Activated CD4-positive, alpha-beta T cell treated with anti-CD3 and anti-CD28 coated beads, Interleukin-2, Interleukin-6, amounts not matched to agents 100 ng/mL and 50 ng/mL, durations not matched to agents 16 hours and 8 hours (primary cell): ENCODE data around the gene TFAP2B.

ENCODE experiments used
- DNase-seq: peaks from one replicate; pipeline ENCODE4 v3.0.0-alpha.2; 2020

Gene TFAP2B

DNA sequence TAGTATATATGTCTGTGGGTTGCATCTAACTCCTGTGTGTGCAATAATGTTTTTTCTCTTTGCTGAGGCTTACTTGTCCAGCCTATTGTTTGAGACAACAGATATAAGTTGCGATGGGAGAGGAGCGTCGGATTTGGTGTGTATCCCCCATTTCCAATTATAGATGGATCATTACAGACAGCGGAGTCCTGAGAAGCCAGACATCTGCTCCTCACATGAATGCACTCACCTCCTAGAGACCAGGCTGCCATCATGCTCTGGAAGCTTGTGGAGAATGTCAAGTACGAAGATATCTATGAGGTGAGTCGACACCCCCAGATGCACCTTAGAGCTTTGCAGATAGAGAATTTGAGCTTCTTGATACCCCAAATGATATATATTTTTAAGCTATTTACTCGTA lies at the start of gene TFAP2B:
Gene TFAP2B, plus strand, starts transcription at position 199 of the 400 bp plus-strand sequence. Its CDS starts 21 bp downstream, at position 220.
- DNase-seq = no peak

DNA sequence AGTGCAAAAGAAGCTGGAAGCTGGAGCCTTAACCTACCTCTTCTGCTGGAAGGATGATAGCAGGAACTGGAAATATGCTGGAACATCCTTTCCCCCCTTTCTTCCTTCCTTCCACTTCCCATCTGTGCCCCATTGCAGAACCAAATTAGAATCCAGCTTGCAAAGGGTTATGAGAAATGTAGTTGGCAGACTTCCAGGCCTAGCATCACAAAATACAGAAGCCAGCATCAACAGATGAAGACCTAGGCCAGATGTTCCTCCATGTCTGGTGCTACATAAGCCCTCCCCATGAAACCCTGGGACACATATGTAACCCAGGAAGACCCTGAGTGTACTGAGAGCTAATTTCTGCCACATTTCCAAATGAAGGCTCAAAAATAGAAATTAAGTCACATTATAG lies 40.0 kb upstream of the TFAP2B start:
- DNase-seq = no peak

DNA sequence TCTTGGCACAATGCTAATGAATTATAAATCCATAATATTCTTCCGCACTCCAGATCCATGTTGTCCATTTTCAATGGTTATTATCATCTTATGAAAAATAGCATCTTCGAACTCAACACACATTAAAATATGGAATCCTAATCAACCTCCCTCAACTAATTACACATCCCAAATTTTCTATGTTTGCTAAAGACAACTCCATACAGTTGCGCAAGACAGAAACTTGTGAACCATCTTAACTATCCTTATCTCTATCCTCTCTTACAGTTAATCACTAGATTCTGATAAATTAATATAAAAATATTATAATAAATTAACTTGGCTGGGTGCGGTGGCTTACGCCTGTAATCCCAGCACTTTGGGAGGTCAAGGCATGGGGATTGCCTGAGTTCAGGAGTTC lies 38.3 kb upstream of the TFAP2B start:
- no peak for DNase-seq

DNA sequence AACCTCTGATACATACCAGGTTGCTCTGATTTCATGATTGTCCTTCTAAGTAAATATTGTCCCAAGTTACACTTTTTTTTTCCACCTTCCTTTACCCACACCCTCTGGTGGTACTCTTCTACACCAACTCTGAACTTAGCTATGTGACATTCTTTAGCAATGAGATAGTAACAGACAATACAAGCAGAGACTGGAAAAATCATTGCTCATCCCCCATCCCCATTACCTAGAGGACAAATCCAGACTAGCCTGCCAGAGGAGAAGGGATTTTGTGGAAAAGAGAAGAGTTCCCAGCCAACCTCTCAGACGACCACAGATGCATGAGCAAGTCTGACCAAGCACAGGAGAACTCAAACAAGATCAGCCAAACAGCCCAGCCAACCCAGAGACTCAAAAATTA lies 32.8 kb upstream of the TFAP2B start:
- no peak for DNase-seq

DNA sequence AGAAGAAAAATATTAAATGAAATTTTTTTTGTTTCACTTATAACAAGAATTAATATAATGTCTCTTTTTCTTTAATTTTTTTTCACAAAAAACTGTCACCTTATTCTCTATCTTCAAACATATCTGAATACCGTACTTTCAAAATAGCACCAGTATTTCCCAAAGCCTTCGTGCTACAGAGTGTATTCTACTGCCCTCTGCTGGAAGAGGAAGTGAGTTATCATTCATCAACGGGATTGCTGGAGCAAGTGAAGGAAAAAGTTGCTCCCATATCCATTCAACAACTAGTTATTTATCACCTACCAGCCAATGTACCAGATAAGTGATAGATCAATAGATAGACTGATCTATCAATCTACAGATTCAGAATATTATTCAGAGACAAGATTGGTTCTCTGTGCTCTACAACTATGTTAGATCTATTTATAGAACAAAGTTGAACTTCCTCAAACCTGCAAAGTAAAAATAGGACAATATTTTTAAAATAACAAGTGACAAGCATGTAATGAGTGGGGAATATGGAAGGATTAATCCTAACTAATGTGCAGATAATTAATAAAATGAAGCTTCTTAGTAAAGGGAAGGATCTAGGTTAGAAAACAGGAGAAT lies 26.7 kb upstream of the TFAP2B start:
- DNase-seq = peak; percentile 54

DNA sequence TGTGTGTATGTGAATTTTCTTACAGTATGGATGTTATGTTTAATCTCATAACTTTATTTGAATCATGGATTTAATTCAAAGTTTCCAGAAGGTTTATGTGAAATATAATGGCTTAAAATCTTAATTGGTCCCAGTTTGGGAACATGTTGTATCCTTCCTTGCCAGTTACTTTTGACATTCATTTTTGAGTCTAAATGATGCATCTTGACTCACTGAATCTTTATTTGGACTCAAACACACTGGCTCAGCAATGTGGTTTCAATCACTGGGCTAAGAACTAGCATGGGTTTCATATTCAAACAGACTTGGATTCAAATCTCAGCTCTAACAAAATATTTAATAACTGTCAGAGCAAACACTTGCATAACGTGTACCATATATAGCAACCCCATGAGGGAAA lies 25.9 kb upstream of the TFAP2B start:
- DNase-seq = no peak

DNA sequence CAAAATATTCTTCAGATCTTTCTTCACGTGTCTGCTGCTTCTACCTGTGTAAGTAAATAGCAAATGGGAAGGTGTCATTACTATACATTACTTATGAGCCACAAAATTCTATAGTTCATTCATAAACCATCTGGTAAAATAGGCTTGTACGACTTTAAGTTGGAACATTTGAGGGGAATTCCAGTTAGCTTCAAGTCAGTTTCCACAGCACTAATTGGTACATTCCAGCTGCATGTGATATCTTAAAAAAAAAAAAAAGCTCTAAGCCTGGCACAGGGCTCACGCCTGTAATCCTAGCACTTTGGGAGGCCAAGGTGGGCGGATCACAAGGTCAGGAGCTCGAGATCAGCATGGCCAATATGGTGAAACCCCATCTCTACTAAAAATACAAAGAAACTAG lies 23.1 kb upstream of the TFAP2B start:
- no peak for DNase-seq

DNA sequence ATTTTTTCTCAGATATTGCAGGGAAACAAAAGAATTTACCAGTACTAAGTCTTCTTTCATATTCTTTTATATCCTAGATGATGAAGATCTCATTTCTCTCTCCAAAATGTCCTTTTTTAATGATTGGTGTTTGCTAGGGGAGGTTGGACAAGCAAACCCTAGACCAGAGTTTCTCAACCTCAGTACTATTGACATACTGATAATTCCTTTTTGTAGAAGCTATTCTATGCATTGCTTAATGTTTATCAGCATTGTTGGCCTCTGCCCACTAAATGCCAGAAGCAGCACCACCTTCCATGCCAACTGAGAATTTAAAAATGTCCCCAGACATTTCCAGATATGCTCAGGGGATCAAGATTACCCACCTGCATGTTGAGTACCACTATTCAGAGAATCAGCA lies 14.4 kb upstream of the TFAP2B start:
- DNase-seq = no peak

DNA sequence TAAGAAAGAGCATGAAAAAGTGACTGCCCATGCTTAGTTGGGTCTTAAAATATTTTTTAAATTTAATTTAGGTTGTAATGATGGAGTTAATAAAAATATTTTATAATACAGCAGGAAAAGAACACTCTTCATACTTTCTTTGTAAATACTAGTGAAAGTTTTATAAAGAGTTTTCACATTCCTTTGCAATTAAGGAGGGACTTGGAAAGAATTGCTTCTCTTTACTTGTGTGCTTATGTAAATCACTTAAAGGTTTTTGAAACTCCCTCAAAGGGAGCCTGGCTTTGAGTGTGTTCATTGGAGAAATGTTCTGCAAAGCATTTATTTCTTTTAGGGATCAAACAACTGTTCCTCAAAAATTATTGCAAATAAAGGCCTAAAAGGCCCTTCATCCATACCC lies 11.6 kb upstream of the TFAP2B start:
- no peak for DNase-seq

DNA sequence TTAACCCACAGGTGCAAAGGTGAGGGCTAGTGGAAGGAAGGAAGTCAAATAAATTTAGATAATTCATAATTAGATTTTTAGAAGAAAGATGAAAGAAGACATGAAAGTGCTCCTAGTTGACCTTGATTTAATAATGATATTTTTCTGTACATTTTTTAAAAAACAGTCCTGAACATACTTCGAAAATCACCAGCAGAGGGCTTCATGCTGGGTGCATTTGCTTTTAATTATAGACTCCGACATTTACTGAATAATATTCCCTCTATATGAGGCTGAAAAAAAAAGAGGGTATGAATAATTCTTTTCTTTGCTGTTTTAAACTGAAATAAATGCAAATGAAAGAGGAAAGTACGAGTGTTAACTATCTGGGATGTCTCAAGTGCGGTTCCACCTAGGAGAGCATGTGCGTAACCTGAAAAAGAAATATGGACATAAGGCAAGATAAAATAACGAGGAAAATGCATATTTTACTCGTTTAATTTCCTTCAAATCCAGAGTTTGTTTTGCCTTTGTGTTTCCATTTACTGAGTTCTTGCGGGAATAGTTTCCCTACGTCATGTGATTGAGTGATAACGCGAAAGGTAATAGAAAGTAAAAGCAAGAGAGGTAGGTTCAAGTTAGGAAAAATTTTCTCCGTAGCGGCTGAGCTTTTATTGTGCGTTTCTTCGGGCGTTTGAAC lies 3.1 kb upstream of the TFAP2B start:
- DNase-seq = no peak

DNA sequence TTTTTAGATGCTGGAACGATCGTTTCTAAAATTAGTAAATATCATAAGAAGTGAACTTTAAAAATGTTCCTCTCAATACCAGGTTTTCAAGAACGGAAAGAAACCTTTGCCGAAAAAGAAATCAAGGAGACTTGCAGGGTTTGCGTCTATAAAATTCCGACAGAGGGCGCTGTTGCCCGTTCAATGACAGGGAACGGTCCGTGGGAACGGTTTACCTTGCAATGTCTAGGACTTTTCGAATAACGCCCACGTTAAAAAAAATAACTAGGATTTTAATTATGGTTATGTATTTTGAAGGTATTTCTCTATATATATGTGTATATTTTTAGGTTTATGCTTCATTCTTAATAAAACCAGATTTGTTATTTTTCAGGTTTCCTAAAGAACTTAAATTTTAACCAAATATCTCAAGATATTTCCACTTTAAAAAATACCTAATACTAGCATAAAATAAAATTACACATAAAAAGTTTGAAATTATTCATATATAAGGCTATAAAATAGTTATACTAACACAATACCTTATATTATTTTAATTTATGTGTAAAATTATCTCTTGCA lies 2.5 kb upstream of the TFAP2B start:
- DNase-seq = peak; percentile 77

DNA sequence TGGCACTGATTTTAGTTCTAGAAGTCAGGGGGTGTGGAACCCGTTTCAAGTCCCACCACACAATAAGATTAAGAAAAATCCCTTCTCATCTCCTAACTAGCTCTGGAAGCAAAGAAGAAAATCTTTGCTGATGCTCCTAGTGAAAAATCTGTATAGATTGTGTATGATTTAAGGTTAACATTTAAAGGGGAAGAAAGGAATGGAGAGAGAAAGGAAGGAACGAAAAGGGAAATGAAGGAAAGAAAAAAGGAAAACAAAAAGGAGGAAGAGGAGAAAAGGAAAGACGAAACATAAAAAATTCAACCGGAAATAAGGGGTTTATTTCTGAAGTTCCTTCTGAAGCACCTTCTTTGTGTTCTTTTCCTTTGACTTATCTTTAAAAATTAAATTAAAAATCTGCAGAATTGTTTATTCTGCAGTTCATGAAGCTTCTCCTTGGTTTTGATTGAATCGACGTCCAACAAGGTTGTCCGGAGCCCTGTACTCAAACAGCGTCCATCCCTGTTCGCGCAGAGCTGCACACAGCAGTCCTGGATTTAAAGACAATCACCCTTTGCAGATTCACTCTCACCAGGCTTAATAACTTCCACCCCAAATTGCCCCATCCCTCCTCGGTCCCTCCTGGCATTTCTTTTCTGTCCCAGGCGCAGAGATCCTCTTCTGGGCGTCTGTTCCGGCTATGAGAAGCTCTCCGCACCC lies 1.6 kb upstream of the TFAP2B start:
- DNase-seq = no peak

DNA sequence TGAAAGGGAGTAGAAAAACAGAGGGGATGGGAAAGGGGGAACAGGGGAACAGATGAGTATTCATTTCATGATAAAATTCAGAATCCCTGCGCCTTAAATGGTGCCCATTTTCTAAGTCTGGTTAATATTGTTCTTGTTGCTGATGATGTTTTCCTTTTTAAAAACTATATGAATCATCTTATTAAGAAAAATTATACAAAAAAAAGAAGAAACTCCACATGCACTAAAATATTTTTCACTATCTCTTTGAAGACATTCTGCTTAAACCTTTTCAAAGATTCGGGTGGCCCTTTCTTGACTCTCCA lies 1.1 kb upstream of the TFAP2B start:
- no peak for DNase-seq

DNA sequence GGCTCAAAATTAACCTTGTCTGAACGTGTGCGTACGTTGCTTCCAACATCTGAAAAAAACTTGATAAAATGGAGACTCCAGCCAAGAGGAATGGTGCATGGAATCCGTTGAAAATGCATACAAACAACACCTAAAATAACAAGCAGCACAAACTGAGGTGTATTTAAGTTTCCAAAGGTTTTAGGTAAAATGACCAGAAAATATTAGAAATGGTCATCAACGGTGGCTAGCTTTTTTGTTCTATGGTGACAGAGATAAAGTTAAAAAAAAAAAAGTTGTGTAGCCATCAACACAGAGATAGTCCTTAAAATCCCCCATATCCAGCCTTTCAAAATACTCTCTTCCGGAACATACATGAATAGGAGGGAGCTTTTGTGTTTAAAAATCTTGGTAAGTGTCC lies 651 bp upstream of the TFAP2B start:
- DNase-seq = no peak

DNA sequence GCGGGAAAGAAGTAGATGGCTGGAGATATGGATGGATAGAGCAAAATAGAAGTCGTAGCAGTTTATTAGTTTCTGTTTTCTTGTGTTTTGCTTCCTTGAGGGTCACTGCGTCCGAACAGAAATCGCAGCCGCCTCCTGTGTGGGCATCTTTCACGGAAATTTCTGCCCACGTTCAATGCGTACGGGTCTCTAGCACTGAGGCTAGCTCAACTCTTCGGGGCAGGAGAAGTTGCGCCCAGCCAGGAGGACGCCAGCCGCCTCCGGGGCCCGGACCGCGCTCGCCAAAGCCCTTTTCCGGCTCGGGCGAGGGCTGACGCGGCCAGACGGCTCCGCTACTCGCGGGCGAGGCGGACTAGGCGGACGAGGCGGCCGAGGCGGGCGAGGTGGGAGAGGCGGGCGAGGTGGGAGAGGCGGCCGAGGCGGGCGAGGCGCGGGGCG lies 814 bp downstream of the TFAP2B start:
- DNase-seq = peak; percentile 12

DNA sequence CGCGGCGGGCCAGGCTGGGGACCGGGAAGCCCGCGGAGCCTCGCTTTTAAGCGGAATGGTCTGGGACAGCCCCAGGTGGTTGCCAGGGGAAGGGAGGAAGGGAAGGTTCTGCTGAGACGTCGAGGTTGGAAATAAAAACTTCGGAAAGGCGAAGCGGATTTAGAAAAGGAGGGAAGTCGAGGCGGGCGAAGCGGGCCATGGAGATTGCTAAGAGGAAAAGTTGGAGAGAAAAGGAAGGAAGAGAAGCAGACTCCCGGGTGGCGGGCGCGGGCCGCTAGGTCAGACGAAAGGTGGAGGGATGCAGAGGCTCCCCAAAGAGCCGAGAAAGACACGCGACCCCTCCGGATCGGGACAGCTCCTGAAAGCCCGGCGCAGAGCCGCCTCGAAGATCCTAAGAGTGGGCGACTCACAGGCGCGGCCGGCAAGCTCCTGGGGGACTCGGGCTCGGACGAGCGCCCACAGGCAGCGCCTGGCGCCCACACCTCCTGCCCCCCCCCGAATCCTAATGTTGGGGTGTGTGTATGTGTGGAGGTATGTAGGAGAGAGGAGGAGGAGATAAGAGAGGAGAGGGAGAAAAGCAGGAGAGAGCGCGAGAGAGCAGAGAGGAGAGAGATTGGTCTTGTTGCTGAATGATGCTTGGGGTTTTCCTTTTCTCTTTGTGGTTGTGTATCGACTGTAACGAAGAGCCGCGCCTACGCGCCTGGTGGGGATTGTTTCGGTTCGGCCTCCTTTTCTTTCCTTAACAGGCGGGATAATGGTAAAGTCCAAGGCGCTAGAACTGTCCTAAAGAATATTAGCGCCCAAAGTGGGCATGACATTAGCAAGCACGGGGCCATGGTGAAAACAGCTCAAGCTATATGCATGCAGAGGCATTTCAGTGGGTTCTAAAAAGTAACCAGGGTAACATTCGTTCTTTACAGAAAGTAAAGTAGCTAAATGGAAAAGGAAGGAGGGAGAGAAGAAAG lies 1.5 kb downstream of the TFAP2B start:
- no peak for DNase-seq

DNA sequence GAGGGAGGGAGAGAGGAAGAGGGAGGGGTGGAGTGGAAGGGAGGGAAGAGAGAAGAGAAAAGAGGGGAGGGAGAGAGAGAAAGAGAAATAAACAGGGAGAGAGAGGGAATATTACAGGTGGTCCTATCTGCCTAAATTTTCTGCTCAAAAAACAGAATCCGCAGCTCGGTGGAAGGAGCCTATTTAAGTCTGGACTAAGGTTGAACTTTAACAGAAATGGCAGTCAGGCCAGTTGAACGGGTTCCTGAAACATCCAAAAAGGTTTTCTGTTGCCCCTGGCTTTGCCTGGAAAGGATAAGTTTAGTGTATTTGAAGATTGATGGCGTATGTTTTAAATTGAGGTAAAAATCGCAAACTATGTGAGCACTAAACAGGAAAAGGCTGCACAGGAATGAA lies 2.2 kb downstream of the TFAP2B start:
- no peak for DNase-seq

DNA sequence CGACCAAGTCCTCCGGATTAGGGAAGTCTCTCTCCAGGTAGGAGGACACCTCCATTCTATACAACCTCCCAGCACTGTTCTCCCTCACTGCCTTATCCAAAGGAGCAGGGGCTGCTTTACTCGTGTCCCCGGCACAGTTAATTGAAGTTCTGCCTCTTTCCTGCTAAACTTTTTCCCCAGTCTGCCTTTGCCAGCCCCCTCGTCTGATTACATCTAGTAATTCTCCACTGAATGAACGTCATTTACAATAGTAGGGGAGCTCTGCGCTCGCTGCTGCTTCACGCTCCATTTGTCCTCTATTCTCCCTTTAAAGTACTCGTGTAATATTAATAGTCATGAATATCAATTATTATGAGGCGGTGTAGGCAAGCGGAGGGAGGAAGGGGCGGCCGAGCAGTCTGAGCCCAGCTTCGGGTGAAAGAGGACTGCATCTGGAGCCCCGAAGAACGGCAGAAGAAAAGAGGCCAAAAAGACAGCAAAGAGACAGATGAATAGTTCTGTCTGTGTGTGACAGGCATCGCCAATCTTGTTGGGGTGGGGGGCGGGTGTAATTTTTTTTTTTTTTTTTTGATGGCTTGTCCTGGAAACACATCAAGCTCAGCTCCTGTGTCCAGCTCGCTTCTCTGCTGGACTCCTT lies 2.9 kb downstream of the TFAP2B start:
- no peak for DNase-seq

DNA sequence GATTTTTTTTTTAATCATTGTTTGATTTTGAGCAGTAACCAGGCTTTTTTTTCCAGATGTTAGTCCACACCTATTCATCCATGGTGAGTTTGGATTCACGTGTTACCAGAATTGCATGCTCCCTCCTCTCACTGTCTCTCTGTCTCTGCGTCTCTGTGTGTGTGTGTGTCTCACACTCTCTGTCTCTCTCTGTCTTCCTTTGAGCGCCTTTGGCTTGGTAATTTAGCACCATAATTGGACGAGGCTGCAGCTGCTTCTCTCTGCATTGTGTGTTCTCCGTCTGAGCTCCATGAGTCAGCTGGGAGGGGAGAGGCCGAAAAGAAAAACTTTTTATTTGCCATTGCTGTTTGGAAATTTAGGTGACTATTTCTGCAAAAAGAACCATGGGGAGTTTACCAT lies 3.4 kb downstream of the TFAP2B start:
- DNase-seq = no peak

DNA sequence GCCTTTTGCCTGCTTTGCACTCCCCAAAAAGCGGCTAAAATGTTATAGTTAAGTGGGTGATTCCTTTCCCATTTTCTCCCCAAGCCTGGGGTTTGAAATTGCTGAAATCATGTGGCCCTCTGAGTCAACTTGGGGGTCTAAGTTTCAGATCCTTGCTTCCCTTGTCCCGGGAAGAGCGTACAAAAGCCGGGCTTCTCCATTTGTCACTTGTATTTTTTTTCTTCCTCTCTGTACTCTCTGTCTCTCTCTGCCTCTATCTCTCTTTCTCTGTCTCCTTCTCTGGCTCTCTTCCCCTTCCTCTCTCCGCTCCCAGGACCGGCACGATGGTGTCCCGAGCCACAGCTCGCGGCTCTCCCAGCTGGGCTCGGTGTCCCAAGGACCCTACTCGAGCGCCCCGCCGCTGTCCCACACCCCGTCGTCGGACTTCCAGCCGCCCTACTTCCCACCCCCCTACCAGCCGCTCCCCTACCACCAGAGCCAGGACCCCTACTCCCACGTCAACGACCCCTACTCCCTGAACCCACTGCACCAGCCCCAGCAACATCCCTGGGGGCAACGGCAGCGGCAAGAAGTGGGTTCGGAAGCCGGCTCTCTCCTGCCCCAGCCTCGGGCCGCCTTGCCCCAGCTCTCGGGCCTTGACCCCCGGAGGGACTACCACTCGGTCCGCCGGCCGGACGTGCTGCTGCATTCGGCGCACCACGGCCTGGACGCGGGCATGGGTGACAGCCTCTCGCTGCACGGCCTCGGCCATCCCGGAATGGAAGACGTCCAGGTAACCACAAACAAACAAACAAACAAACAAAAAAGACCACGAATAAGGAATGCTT lies 4.6 kb downstream of the TFAP2B start:
- no peak for DNase-seq

DNA sequence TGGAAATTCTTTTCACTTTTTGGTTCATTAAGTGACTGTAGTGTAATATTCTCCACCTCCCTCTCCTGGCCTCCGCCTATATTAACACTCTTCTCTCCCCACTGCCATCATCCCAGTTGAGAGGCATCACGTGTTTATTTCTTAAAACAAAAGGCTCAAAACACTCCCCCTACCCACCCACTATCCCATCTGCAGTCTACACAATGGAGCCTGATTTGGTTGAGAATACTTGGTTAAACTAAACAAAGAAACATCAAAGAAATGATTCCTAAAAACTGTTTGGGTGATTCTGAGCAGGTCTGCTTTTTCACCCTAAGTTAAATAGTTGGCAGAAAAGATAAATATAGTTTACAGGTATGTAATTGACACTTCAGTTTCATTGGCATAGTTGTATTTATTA lies 5.9 kb downstream of the TFAP2B start:
- DNase-seq = no peak
